ENCODE data around the gene TVP23A.

- TF ChIP-seq CTCF (IDR thresholded peaks at IDR 0.05) (no peak), USF1 (IDR thresholded peaks at IDR 0.05; ENCODE audit: borderline replicate concordance, low read depth) (no peak)
These were observed 16.8 kb upstream of the TVP23A start for GRCh38 chr16:10835281-10835931.
